Common myeloid progenitor, CD34-positive (primary cell): ENCODE measurements around the gene SORCS3.
"Not testable (repeated sequence)": the region's sequence is repeated elsewhere in the genome, so short reads cannot be mapped to it uniquely, and the experiment has no call there.

Experiments
- CTCF ChIA-PET: fragments of 350-600 bp; sonication (Branson Sonifier 250); formaldehyde crosslinking; loops from one replicate; lab custom pipeline; 2021; ENCODE audit warnings: antibody characterized with exemption; lab: Charles Lee
- POLR2A ChIA-PET: fragments of 350-600 bp; sonication (Branson Sonifier 250); formaldehyde crosslinking; loops from one replicate; lab custom pipeline; 2021; ENCODE audit warnings: antibody characterized with exemption; lab: Charles Lee
- DNase-seq, 3 donors: peaks; one replicate each; pipeline versions ENCODE4 v3.0.0 to v3.0.0-alpha.2; 2013
- H3K27ac ChIP-seq, 2 experiments: 1 replicate in 1 of 2; 2 replicates in 1 of 2; pipeline ENCODE4 v1.7.0; 2013; ENCODE audit warnings: inconsistent platforms in 2 of 2, low read length in 2 of 2, mild to moderate bottlenecking in 2 of 2, low read depth in 1 of 2, moderate library complexity in 1 of 2; ENCODE audit not compliant: severe bottlenecking in 2 of 2, insufficient read depth in 1 of 2, poor library complexity in 1 of 2
- H3K27me3 ChIP-seq, 5 experiments: replicated peaks in 2 of 5; 1 replicate in 3 of 5; 2 replicates in 2 of 5; pipeline versions ENCODE4 v1.6.1 to v1.7.0; 2013; ENCODE audit warnings: low read length in 4 of 5, mild to moderate bottlenecking in 2 of 5, moderate library complexity in 2 of 5, inconsistent platforms in 1 of 5; ENCODE audit not compliant: insufficient read depth in 5 of 5, control insufficient read depth in 4 of 5
- H3K36me3 ChIP-seq, 4 experiments: 1 replicate in 2 of 4; 2 replicates in 2 of 4; pipeline versions ENCODE4 v1.6.1 to v1.7.0; 2013; ENCODE audit warnings: low read length in 3 of 4, control low read depth in 1 of 4, mild to moderate bottlenecking in 1 of 4; ENCODE audit not compliant: control insufficient read depth in 4 of 4, insufficient read depth in 4 of 4
- H3K4me1 ChIP-seq, 4 experiments: 1 replicate in 3 of 4; 2 replicates in 1 of 4; pipeline versions ENCODE4 v1.6.1 to v1.7.1; 2013; ENCODE audit warnings: low read length in 3 of 4, mild to moderate bottlenecking in 3 of 4, control low read depth in 1 of 4, inconsistent platforms in 1 of 4, moderate library complexity in 1 of 4; ENCODE audit not compliant: control insufficient read depth in 4 of 4, insufficient read depth in 4 of 4; ENCODE audit errors: control extremely low read depth in 1 of 4
- H3K4me3 ChIP-seq, 7 experiments: 1 replicate in 4 of 7; 2 replicates in 3 of 7; pipeline versions ENCODE4 v1.5.1 to v1.7.0; 2013; ENCODE audit warnings: mild to moderate bottlenecking in 7 of 7, low read length in 6 of 7, moderate library complexity in 6 of 7, inconsistent platforms in 2 of 7, low read depth in 2 of 7, control low read depth in 1 of 7; ENCODE audit not compliant: insufficient read depth in 4 of 7, control insufficient read depth in 1 of 7; ENCODE audit errors: extremely low read depth in 1 of 7
- H3K9me3 ChIP-seq, 5 experiments: 1 replicate in 4 of 5; 2 replicates in 1 of 5; pipeline versions ENCODE4 v1.6.1 to v1.7.1; 2013; ENCODE audit warnings: low read length in 4 of 5, mild to moderate bottlenecking in 2 of 5, inconsistent platforms in 1 of 5, low read depth in 1 of 5, moderate library complexity in 1 of 5; ENCODE audit not compliant: control insufficient read depth in 4 of 5, insufficient read depth in 2 of 5; ENCODE audit errors: control extremely low read depth in 1 of 5
- WGBS: methylation state at CpG from one replicate; pipeline ENCODE4 v1.1.5; 2013; ENCODE audit not compliant: insufficient coverage; 5-methylcytosine and 5-hydroxymethylcytosine counted together

Gene SORCS3

DNA sequence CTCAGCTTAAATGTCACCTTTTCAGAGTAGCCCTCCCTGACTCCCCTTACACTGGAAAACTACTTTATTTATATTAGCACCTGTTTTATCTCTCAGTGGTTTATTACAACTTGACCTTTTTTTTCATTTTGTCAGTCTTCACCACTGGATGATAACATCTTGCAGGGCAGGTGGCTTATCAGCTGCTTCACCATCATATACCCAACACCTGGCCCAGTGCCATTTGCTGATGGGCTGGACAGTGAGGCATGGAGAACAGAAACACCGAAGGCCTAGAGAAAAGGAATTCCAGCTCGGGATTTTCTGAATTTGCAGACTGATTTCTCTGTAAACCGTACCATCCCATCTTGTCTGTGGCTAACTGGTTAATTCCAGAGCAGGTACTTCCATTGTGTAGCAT is 48.5 kb downstream of the SORCS3 start:
- WGBS: 96% methylated on average over 2 of the region's 3 CpGs

DNA sequence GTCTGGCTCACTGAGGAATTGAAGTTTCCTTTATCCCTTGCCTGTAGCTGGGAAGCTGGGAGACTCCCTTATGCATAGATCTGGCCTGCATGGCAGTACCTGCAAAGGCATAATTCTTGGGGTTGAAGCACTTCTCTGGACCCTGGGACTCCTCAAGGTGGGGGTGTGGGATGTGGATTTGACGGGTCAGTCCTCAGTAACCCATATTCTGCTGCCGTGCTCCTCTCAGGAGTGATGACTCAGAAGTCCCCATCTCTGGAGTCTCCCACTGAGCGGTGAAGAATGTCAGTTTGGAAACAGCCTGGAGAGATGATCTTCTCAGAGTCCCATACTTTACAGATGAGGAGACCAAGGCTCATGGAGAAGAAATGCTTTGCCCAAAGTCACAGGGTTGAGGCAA is 49.0 kb downstream of the SORCS3 start:
- DNase-seq: no peak
- 97% methylated on average over 3 of the region's 3 CpGs for WGBS
- ChIA-PET CTCF (no interaction called here), POLR2A (no interaction called here)
- no peak overlapping the region for H3K4me3 ChIP-seq
- no peaks in the 10 kb centered on the region for H3K36me3 ChIP-seq
- no peaks in the 10 kb centered on the region for H3K4me1 ChIP-seq
- no peak overlapping the region for H3K27ac ChIP-seq
- H3K9me3 ChIP-seq: no peaks in the 10 kb centered on the region
- peaks cover 0 to 37% (median 3%) of the 10 kb centered on the region in 5 experiments for H3K27me3 ChIP-seq

More for the DNA sequence above, 48.5 kb downstream of the SORCS3 start:
- H3K36me3 ChIP-seq: no peaks in the 10 kb centered on the region
- no peaks in the 10 kb centered on the region for H3K9me3 ChIP-seq
- H3K27me3 ChIP-seq: peaks cover 0 to 38% (median 3%) of the 10 kb centered on the region in 5 experiments
- H3K4me3 ChIP-seq: no peak overlapping the region
- H3K27ac ChIP-seq: no peak overlapping the region
- DNase-seq: no peak
- POLR2A ChIA-PET: no interaction called here
- no peaks in the 10 kb centered on the region for H3K4me1 ChIP-seq
- CTCF ChIA-PET: no interaction called here

DNA sequence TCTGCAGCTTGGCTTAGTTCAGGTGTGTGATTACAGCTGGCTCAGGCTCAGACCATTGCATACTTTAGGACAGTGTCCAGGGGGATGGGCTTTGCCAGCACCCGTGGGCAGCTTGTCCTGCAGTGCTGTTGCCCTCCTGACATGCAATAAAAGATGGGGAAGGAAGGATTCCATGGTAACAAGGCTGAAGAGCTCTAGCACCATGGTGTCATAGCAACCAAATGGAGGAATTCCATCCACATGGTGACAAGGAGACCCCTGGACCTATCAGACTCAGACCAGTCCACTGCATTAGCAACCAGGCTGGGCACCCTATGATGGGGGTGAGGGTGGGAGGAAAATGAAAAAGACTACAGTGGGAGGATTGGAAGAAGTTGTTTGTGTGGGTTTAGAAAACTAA is 49.9 kb downstream of the SORCS3 start:
- WGBS: 33% methylated on average over 1 of the region's 1 CpG
- DNase-seq: no peak
- ChIA-PET CTCF (no interaction called here), POLR2A (no interaction called here)
- Histone ChIP-seq H3K4me3 (no peak overlapping the region), H3K27me3 (peaks cover 0 to 35% (median 3%) of the 10 kb centered on the region in 5 experiments), H3K4me1 (no peaks in the 10 kb centered on the region), H3K9me3 (no peaks in the 10 kb centered on the region), H3K27ac (no peak overlapping the region), H3K36me3 (no peaks in the 10 kb centered on the region)

DNA sequence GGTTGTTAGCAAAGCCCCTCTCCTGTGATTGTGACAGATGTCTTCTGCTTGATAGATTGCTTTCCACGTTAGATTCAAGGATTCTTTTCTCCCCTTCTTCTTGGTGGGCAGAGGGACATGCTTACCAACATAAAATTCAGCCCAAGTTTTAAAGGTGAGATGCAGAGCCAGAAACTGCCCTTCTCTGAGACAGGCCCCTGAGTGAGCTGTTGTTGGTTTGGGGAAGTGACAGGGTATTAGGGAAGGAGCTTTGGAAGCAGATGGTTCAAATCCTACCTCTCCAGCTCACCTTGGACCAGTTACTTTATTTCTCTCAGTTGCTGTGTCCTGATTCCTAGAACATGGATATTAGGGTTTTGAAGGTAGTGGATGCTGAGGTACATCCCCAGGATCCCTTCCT is 53.0 kb downstream of the SORCS3 start:
- POLR2A ChIA-PET: no interaction called here
- H3K4me1 ChIP-seq: no peaks in the 10 kb centered on the region
- DNase-seq: no peak
- H3K27me3 ChIP-seq: peaks cover 0 to 23% (median 3%) of the 10 kb centered on the region in 5 experiments
- no peaks in the 10 kb centered on the region for H3K9me3 ChIP-seq
- H3K4me3 ChIP-seq: no peak overlapping the region
- CTCF ChIA-PET: no interaction called here
- no peaks in the 10 kb centered on the region for H3K36me3 ChIP-seq
- no peak overlapping the region for H3K27ac ChIP-seq
- WGBS: no CpG with 5 or more reads among the region's 1 CpG

DNA sequence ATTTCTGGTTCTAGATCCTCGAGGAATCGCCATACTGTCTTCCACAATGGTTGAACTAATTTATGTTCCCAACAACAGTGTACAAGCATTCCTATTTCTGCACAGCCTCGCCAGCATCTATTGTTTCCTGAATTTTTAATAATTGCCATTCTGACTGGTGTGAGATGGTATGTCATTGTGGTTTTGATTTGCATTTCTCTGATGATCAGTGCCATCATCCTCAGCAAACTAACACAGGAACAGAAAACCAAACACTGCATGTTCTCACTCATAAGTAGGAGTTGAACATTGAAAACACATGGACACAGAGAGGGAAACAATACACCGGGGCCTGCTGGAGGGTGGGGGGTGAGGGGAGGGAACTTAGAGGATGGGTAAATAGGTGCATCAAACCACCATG is 62.2 kb downstream of the SORCS3 start:
- DNase-seq, H3K27ac ChIP-seq, H3K36me3 ChIP-seq, H3K4me1 ChIP-seq, CTCF ChIA-PET, H3K4me3 ChIP-seq, H3K9me3 ChIP-seq, POLR2A ChIA-PET: not testable (repeated sequence)
- peaks cover 0 to 15% (median 0%) of the 10 kb centered on the region in 5 experiments for H3K27me3 ChIP-seq
- 86% methylated on average over 2 of the region's 4 CpGs for WGBS

DNA sequence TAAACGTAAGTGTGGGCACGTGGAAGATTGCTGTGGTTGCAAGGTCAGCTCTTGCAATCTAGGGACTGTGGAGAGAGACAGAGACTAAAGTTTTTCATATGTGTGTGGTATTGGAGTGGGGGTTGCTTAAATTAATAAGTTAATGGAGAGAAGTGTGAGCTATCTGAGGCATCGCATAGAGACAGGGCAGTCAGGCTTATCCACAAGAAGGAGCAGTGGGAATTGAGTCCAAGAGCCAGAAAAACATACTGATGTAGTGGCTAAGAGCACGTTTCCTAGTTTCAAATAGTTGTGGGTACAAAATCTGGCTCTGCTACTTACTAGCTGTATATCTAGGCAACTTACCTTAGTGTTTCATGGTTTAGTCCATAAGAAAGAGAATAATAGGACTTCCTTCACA is 65.8 kb downstream of the SORCS3 start:
- WGBS: 100% methylated on average over 3 of the region's 4 CpGs
- Histone ChIP-seq H3K4me3 (no peak overlapping the region), H3K9me3 (no peaks in the 10 kb centered on the region), H3K4me1 (no peaks in the 10 kb centered on the region), H3K27ac (no peak overlapping the region), H3K36me3 (no peaks in the 10 kb centered on the region), H3K27me3 (peaks cover 0 to 4% (median 0%) of the 10 kb centered on the region in 5 experiments)
- DNase-seq: no peak
- ChIA-PET POLR2A (no interaction called here), CTCF (interaction anchor here (1.0 kb wide), 1 partner anchor 25 kb away, joined by 3 read pairs; no protein-coding TSS in a partner anchor)

DNA sequence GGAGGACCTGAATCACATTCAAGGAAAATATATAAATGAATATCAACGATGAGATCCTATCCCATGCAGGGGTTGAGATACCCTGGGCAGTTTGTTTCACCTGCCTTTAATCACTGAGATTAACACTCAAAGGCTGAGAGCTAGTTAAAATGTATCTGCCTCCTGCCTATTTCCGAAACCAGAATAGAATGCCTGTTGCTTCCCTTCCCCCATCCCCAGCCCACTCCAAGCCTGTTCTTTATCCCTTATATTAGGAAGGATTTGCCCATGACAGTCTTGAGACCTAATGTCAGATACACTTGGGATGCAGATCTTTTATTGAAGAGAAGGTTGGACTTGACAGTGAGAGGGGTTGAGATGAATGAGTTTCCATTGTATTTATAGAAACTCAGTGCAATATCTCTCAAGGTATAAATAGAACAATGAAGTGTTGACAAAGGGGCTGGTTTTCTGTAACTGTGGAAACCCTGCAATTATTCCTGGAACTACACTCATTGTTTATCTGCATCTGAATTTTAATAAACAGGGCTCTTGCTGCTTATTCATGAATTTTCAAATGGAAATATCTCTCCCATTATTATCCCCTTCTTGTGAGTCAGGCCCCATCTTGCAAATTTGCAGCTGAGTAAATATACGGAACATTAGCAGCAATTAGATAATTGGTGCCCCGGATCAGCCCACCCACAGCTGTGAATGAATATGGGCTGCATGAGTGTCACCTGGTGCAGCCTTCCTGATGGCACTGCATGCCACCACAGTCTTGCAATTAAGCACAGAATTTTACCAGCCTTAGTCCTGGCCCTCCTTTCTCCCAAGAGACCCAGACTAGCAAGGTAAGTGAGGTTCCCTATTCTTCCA is 66.7 kb downstream of the SORCS3 start:
- 72% methylated on average over 4 of the region's 4 CpGs for WGBS
- H3K4me1 ChIP-seq: no peaks in the 10 kb centered on the region
- no peaks in the 10 kb centered on the region for H3K9me3 ChIP-seq
- H3K4me3 ChIP-seq: no peak overlapping the region
- ChIA-PET POLR2A (no interaction called here), CTCF (no interaction called here)
- no peaks in the 10 kb centered on the region for H3K36me3 ChIP-seq
- no peak overlapping the region for H3K27ac ChIP-seq
- no peak for DNase-seq
- peaks cover 0 to 4% (median 0%) of the 10 kb centered on the region in 5 experiments for H3K27me3 ChIP-seq
